H1 (cell line): ENCODE data around the gene GPD1L. TPM values are rescaled to one million over a fixed set of nuclear protein-coding genes. Genes with fewer than 3 reads are reported as not detected.

ENCODE experiments used
- ATF3 ChIP-seq: IDR thresholded peaks from 2 replicates; pipeline ENCODE4 v1.6.1; 2011; ENCODE audit warnings: low read depth, mild to moderate bottlenecking, low read length; ENCODE audit not compliant: insufficient read depth
- CBX5 ChIP-seq: fragments of 300-800, 300-1000 bp; sonication (generic); IDR thresholded peaks from 2 replicates; pipeline ENCODE4 v1.7.1; 2016; ENCODE audit warnings: antibody characterized with exemption, low read length, low read depth
- CEBPB ChIP-seq: IDR thresholded peaks from 2 replicates; pipeline ENCODE4 v1.6.1; 2012; ENCODE audit warnings: low read depth, low read length
- PHF8 ChIP-seq: fragments of 200-600 bp; sonication (generic); conservative IDR thresholded peaks from 2 replicates; pipeline ENCODE4 v1.7.1; 2012; ENCODE audit warnings: low read depth, mild to moderate bottlenecking, inconsistent platforms, low read length, moderate library complexity
- RNF2 ChIP-seq: fragments of 200-900, 300-1000 bp; sonication (generic); IDR thresholded peaks from 2 replicates; pipeline ENCODE4 v1.7.1; 2016; ENCODE audit warnings: borderline replicate concordance, low read depth, mild to moderate bottlenecking, antibody characterized with exemption, low read length; ENCODE audit not compliant: poor library complexity, severe bottlenecking; ENCODE audit errors: missing control alignments
- SIRT6 ChIP-seq: IDR thresholded peaks from one replicate; pipeline ENCODE4 v1.7.1; 2012; ENCODE audit warnings: low read length, inconsistent platforms
- TAF1 ChIP-seq: IDR thresholded peaks from 2 replicates; pipeline ENCODE4 v1.6.1; 2011; ENCODE audit warnings: mild to moderate bottlenecking, low read depth, low read length
- polyA plus RNA-seq, 7 experiments: library from polyadenylated mRNA; depleted of rRNA in 3 of 7; stranded (reverse) in 5 of 7; unstranded in 2 of 7; fragments of >200 nt in 5 of 7; fragments of 200-250 nt in 2 of 7; gene quantifications; 1 replicate in 5 of 7; 2 replicates in 1 of 7; 4 replicates in 1 of 7; pipeline versions ENCODE4 v1.2.1 to v1.2.3, GENCODE V29; 2011 to 2013; ENCODE audit warnings: missing spikeins in 2 of 7, mixed read lengths in 2 of 7
- total RNA-seq: library from RNA; stranded (reverse); fragmentation: NEBNext Ultra II Directional; extraction: Animal tissue kit (Norgen Biotek cat#: 25700); gene quantifications from 2 replicates; pipeline ENCODE4 v1.2.1, GENCODE V29; 2021

The GPD1L gene
- total and polyA plus RNA-seq, 2 of the 8 experiments (the other 6 are each of a cell fraction or from before 2014, with no cell fraction given): 2.4 to 8.4 TPM

DNA sequence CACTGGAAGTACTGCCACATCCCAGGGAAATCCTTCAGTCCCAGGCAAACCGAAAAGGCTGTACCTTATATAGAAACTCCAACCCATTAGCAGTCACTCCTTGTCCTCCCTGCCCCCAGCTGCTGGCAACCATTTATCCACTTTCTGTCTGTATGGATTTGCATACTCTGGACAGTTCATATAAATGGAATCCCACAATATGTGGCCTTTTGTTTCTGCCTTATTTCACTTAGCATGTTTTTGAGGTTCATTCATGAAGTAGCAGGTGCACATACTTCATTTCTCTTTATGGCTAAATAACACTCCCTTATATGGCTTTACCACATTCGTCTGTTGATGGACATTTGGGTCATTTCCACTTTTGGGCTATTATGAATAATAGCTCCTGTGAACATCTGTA, 80.5 kb downstream of the GPD1L start (continued):
- TF ChIP-seq ATF3 (no peak), RNF2 (no peak), PHF8 (no peak), SIRT6 (no peak), TAF1 (no peak), CEBPB (no peak), CBX5 (no peak)
